ENCODE data around the gene MYO5B. TPM values are rescaled to one million over a fixed set of nuclear protein-coding genes. Genes with fewer than 3 reads are reported as not detected.

MYO5B gene
- total RNA-seq, 4 donors from 2014 or later, result 53.1 to 74.8 (median 55.2) TPM

- no peak for DNase-seq (ENCODE audit: low spot score in 2 of 2)
- no peak overlapping the region for H3K4me3 ChIP-seq (ENCODE audit: low read depth, poor library complexity, severe bottlenecking)
- TF ChIP-seq, protein P1, sequence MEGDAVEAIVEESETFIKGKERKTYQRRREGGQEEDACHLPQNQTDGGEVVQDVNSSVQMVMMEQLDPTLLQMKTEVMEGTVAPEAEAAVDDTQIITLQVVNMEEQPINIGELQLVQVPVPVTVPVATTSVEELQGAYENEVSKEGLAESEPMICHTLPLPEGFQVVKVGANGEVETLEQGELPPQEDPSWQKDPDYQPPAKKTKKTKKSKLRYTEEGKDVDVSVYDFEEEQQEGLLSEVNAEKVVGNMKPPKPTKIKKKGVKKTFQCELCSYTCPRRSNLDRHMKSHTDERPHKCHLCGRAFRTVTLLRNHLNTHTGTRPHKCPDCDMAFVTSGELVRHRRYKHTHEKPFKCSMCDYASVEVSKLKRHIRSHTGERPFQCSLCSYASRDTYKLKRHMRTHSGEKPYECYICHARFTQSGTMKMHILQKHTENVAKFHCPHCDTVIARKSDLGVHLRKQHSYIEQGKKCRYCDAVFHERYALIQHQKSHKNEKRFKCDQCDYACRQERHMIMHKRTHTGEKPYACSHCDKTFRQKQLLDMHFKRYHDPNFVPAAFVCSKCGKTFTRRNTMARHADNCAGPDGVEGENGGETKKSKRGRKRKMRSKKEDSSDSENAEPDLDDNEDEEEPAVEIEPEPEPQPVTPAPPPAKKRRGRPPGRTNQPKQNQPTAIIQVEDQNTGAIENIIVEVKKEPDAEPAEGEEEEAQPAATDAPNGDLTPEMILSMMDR (IDR thresholded peaks at IDR 0.05), result no peak
- no peak for TF ChIP-seq POLR2A (IDR thresholded peaks at IDR 0.05)
- WGBS, 2 donors, result 83 to 92% methylated on average over 1 of the region's 1 CpG
- intact Hi-C loops (cut with DNase I; ENCODE audit: low total_unique reads), result no loop called here
Measured at GRCh38 chr18:50186385-50186784, 8.6 kb downstream of the MYO5B start.

- WGBS, 2 donors, result 68 to 77% methylated on average over 5 of the region's 5 CpGs
- H3K4me3 ChIP-seq (ENCODE audit: low read depth, poor library complexity, severe bottlenecking), result no peak overlapping the region
- TF ChIP-seq, protein P1 (IDR thresholded peaks at IDR 0.05), result no peak
- no peak for TF ChIP-seq POLR2A (IDR thresholded peaks at IDR 0.05)
- no peak for DNase-seq (ENCODE audit: low spot score in 2 of 2)
- intact Hi-C loops (cut with DNase I; ENCODE audit: low total_unique reads), result no loop called here
Measured at GRCh38 chr18:50183556-50183955, 11.4 kb downstream of the MYO5B start.

DNA sequence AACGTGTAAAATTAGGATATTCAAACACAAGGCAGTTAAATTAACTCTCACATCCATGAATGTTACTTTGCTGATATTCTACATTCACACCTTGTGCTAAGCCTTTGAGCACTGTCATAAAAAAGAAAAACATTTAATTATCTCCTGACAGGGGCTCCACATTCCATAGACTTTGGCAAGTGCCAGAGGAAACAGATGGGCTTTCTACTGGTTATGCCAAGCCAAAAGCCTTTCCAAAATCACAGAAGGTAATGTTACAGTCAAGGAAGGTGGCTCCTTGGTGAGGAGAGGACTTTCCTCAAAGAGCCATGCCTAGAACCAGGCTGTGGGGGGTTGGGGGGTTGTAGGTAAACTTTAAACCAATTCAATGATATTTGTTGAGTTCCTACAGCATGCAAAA lies 12.4 kb downstream of the MYO5B start:
- 43 to 48% methylated on average over 1 of the region's 1 CpG for WGBS, 2 donors
- TF ChIP-seq, protein P1 (IDR thresholded peaks at IDR 0.05), result no peak
- TF ChIP-seq POLR2A (IDR thresholded peaks at IDR 0.05), result no peak
- no peak overlapping the region for H3K4me3 ChIP-seq (ENCODE audit: low read depth, poor library complexity, severe bottlenecking)
- intact Hi-C loops (cut with DNase I; ENCODE audit: low total_unique reads), result no loop called here
- DNase-seq (ENCODE audit: low spot score in 2 of 2), result no peak

DNA sequence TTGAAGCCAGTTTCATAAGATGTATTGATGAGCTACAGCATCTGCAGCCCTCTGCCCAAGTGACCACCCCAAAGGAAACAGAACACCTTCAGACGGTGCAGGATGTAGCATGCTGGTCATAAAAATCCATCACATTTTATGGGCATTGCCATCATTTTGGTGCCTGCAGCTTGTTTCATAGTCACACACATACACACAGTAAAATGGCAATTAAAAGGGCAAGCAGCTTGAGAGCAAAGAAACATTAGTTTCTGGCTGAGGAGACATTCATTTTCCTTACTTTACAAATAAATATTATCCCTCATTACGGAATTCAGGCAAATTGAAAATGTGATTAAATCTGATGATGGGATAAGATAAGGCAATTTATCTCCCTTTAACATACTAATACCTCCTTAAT lies 13.4 kb downstream of the MYO5B start:
- 45 to 62% methylated on average over 2 of the region's 2 CpGs for WGBS, 2 donors
- intact Hi-C loops (cut with DNase I; ENCODE audit: low total_unique reads), result no loop called here
- no peak for TF ChIP-seq POLR2A (IDR thresholded peaks at IDR 0.05)
- TF ChIP-seq, protein P1 (IDR thresholded peaks at IDR 0.05), result no peak
- DNase-seq (ENCODE audit: low spot score in 2 of 2), result no peak
- no peak overlapping the region for H3K4me3 ChIP-seq (ENCODE audit: low read depth, poor library complexity, severe bottlenecking)

DNA sequence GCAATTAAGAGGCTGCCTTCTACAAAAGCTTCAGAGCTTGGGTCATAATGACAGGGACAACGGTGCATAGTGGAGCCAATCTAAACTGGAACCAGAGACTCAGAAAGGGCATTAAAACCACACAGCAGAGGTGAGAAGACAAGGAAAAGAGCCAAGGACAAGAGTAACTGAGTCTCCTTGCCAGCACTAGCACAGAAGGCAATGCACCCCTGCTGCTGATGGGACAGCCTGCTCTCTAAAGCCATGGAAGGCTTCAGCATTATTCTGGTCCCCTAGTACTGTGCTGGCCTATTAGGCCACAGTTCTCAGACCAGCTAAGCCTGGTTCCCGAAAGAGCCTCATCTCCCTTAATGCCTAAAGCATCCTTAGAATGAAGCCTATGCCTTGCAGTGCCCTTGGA lies 15.5 kb downstream of the MYO5B start:
- no peak overlapping the region for H3K4me3 ChIP-seq (ENCODE audit: low read depth, poor library complexity, severe bottlenecking)
- no peak for DNase-seq (ENCODE audit: low spot score in 2 of 2)
- WGBS, 2 donors, result 89 to 91% methylated on average over 2 of the region's 2 CpGs
- intact Hi-C loops (cut with DNase I; ENCODE audit: low total_unique reads), result no loop called here
- no peak for TF ChIP-seq POLR2A (IDR thresholded peaks at IDR 0.05)
- TF ChIP-seq, protein P1 (IDR thresholded peaks at IDR 0.05), result no peak

- no peak overlapping the region for H3K4me3 ChIP-seq (ENCODE audit: low read depth, poor library complexity, severe bottlenecking)
- intact Hi-C loops (cut with DNase I; ENCODE audit: low total_unique reads), result no loop called here
- no peak for DNase-seq (ENCODE audit: low spot score in 2 of 2)
- 23 to 26% methylated on average over 3 of the region's 3 CpGs for WGBS, 2 donors
- no peak for TF ChIP-seq POLR2A (IDR thresholded peaks at IDR 0.05)
- TF ChIP-seq, protein P1 (IDR thresholded peaks at IDR 0.05), result no peak
Measured at GRCh38 chr18:50177294-50177992, 17.5 kb downstream of the MYO5B start.

Data from lower leg skin (tissue), 4 donors.